Measurements from ENCODE around the gene GPR137C.

Gene GPR137C

DNA sequence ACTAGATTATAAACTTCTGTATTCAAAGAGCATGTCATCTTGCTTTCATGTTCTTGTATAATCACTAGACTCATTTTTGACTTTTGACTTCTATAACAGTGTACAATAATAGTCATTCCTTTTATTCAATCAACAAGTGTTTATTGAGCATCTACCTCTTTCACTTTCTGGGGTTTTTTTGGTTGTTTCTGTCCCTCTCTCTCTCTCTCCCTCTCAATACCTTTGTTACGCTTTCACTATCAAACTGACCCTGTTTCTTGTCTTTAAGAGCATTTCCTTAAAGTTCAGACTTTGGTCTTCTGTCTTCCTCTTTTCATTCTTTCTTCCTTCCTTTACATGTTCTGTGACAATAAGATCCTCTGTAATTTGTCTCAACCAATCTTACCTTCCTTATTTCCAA is 49.5 kb downstream of the GPR137C start:
- Histone ChIP-seq H3K4me3 (ENCODE audit: low read length) (no peak overlapping the region), H3K4ac (ENCODE audit: low read depth, low read length) (no peak overlapping the region), H3K79me1 (ENCODE audit: low read length) (no peaks in the 10 kb centered on the region), H3K23ac (ENCODE audit: low read length) (no peak overlapping the region), H3K27ac (ENCODE audit: low read depth, low read length) (no peak overlapping the region), H4K8ac (ENCODE audit: low read depth, low read length) (no peak overlapping the region), H2BK120ac (ENCODE audit: low read depth, low read length) (no peak overlapping the region), H3K9ac (ENCODE audit: low read length) (no peak overlapping the region), H3K4me2 (ENCODE audit: low read length) (no peak overlapping the region), H3K4me1 (ENCODE audit: control insufficient read depth, low read depth, low read length) (no peaks in the 10 kb centered on the region), H2AK5ac (ENCODE audit: low read length) (no peak overlapping the region), H3K36me3 (ENCODE audit: control insufficient read depth, insufficient read depth, low read length) (no peaks in the 10 kb centered on the region), H3K56ac (ENCODE audit: low read length) (no peak overlapping the region), H2BK15ac (replicated peaks; ENCODE audit: low read depth) (no peak overlapping the region), H3K27me3 (ENCODE audit: insufficient read depth, low read length, poor library complexity) (no peaks in the 10 kb centered on the region), H3K79me2 (ENCODE audit: control insufficient read depth, insufficient read depth, low read length) (no peaks in the 10 kb centered on the region), H3K18ac (ENCODE audit: low read length) (no peak overlapping the region), H4K5ac (ENCODE audit: low read length) (no peak overlapping the region), H2BK5ac (ENCODE audit: low read length) (no peak overlapping the region)
- DNase-seq = no peak
- WGBS (ENCODE audit: extremely low coverage, insufficient coverage, low lambda C conversion rate) = no CpG with 5 or more reads among the region's 1 CpG

- no CpG with 5 or more reads among the region's 1 CpG for WGBS (ENCODE audit: extremely low coverage, insufficient coverage, low lambda C conversion rate)
- Histone ChIP-seq H3K18ac (ENCODE audit: low read length) (no peak overlapping the region), H3K4me3 (ENCODE audit: low read length) (no peak overlapping the region), H3K79me2 (ENCODE audit: control insufficient read depth, insufficient read depth, low read length) (no peaks in the 10 kb centered on the region), H3K9ac (ENCODE audit: low read length) (no peak overlapping the region), H4K8ac (ENCODE audit: low read depth, low read length) (no peak overlapping the region), H3K4ac (ENCODE audit: low read depth, low read length) (no peak overlapping the region), H2BK5ac (ENCODE audit: low read length) (no peak overlapping the region), H3K79me1 (ENCODE audit: low read length) (no peaks in the 10 kb centered on the region), H3K56ac (ENCODE audit: low read length) (no peak overlapping the region), H3K27ac (ENCODE audit: low read depth, low read length) (no peak overlapping the region), H2BK15ac (replicated peaks; ENCODE audit: low read depth) (no peak overlapping the region), H2AK5ac (ENCODE audit: low read length) (no peak overlapping the region), H3K36me3 (ENCODE audit: control insufficient read depth, insufficient read depth, low read length) (no peaks in the 10 kb centered on the region), H4K5ac (ENCODE audit: low read length) (no peak overlapping the region), H3K4me1 (ENCODE audit: control insufficient read depth, low read depth, low read length) (no peaks in the 10 kb centered on the region), H3K23ac (ENCODE audit: low read length) (no peak overlapping the region), H3K4me2 (ENCODE audit: low read length) (no peak overlapping the region), H2BK120ac (ENCODE audit: low read depth, low read length) (no peak overlapping the region), H3K27me3 (ENCODE audit: insufficient read depth, low read length, poor library complexity) (no peaks in the 10 kb centered on the region)
- DNase-seq = no peak
Observed at GRCh38 chr14:52607061-52607460, 54.4 kb downstream of the GPR137C start.

DNA sequence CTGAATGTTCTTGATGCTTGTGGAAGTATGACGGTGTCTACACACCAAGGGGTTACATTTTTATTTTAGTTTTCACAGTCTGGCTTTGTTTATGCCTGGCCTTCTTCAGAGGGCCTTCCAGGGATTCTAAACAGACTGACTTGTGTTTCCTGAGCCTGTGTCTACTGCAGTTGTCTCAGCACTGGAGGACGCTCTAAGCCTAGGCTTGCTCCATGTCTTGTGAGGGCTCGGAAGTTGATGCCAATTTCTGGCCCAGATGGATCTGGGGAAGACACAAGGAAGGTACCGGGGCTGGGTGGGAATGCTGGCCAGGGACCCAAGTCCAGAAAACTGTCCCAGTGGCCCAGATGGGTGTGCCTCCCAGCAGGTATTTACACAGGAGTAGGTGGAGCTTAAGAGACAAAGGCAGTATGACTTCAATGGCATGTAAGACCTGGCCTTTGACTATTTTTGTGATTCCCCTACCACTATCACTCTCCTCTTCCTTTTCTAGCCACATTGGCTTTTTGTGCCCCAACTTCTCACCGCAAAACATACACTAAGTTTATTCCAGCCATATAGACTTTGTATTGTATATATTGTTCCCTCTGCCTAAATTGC is 56.9 kb downstream of the GPR137C start:
- peak; percentile 15 for DNase-seq
- Histone ChIP-seq H4K5ac (ENCODE audit: low read length) (no peak overlapping the region), H3K56ac (ENCODE audit: low read length) (no peak overlapping the region)

GRCh38 chr14:52610187-52610586 is 57.6 kb downstream of the GPR137C start:
- no peak overlapping the region for H4K5ac ChIP-seq (ENCODE audit: low read length)
- H2AK5ac ChIP-seq (ENCODE audit: low read length) = no peak overlapping the region

More for the DNA sequence above, 56.9 kb downstream of the GPR137C start:
- H3K18ac ChIP-seq (ENCODE audit: low read length) = no peak overlapping the region
- no peak overlapping the region for H2AK5ac ChIP-seq (ENCODE audit: low read length)
- no peak overlapping the region for H3K4ac ChIP-seq (ENCODE audit: low read depth, low read length)
- H3K23ac ChIP-seq (ENCODE audit: low read length) = no peak overlapping the region
- H3K79me1 ChIP-seq (ENCODE audit: low read length) = no peaks in the 10 kb centered on the region
- H2BK120ac ChIP-seq (ENCODE audit: low read depth, low read length) = no peak overlapping the region
- WGBS (ENCODE audit: extremely low coverage, insufficient coverage, low lambda C conversion rate) = no CpG with 5 or more reads among the region's 5 CpGs
- H3K27me3 ChIP-seq (ENCODE audit: insufficient read depth, low read length, poor library complexity) = no peaks in the 10 kb centered on the region
- no peak overlapping the region for H2BK15ac ChIP-seq (replicated peaks; ENCODE audit: low read depth)
- no peak overlapping the region for H4K8ac ChIP-seq (ENCODE audit: low read depth, low read length)
- no peak overlapping the region for H3K9ac ChIP-seq (ENCODE audit: low read length)
- no peak overlapping the region for H3K27ac ChIP-seq (ENCODE audit: low read depth, low read length)
- H3K4me2 ChIP-seq (ENCODE audit: low read length) = no peak overlapping the region
- no peaks in the 10 kb centered on the region for H3K79me2 ChIP-seq (ENCODE audit: control insufficient read depth, insufficient read depth, low read length)
- H3K4me1 ChIP-seq (ENCODE audit: control insufficient read depth, low read depth, low read length) = no peaks in the 10 kb centered on the region
- no peak overlapping the region for H2BK5ac ChIP-seq (ENCODE audit: low read length)
- no peaks in the 10 kb centered on the region for H3K36me3 ChIP-seq (ENCODE audit: control insufficient read depth, insufficient read depth, low read length)
- H3K4me3 ChIP-seq (ENCODE audit: low read length) = no peak overlapping the region

DNA sequence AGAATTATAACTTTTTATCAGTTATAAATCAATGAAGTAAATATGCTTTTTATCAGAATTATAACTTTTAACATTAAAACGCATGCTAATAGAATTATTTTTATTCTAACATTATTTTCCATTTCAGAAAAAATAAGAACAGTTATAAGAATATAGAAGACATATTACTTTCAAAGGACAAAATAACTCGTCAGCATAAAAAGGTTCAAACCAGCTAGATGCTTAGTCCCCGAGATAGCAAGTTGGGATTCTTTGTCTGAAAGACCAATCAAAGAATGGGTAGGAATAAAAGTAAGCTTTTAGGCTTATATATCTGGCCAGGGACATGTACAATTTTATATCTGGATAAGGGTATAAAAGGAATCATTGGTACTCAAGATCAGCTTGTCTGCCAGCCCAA is 66.0 kb downstream of the GPR137C start:
- H3K9ac ChIP-seq (ENCODE audit: low read length) = no peak overlapping the region
- H3K4ac ChIP-seq (ENCODE audit: low read depth, low read length) = no peak overlapping the region
- H2BK5ac ChIP-seq (ENCODE audit: low read length) = no peak overlapping the region
- H2AK5ac ChIP-seq (ENCODE audit: low read length) = no peak overlapping the region
- no peak for DNase-seq
- H3K18ac ChIP-seq (ENCODE audit: low read length) = no peak overlapping the region
- H3K56ac ChIP-seq (ENCODE audit: low read length) = no peak overlapping the region
- no peaks in the 10 kb centered on the region for H3K4me1 ChIP-seq (ENCODE audit: control insufficient read depth, low read depth, low read length)
- H4K8ac ChIP-seq (ENCODE audit: low read depth, low read length) = no peak overlapping the region
- H3K27ac ChIP-seq (ENCODE audit: low read depth, low read length) = no peak overlapping the region
- H3K79me1 ChIP-seq (ENCODE audit: low read length) = no peaks in the 10 kb centered on the region
- H3K79me2 ChIP-seq (ENCODE audit: control insufficient read depth, insufficient read depth, low read length) = no peaks in the 10 kb centered on the region
- no peaks in the 10 kb centered on the region for H3K27me3 ChIP-seq (ENCODE audit: insufficient read depth, low read length, poor library complexity)
- H2BK120ac ChIP-seq (ENCODE audit: low read depth, low read length) = no peak overlapping the region
- no peak overlapping the region for H3K4me2 ChIP-seq (ENCODE audit: low read length)
- no peak overlapping the region for H3K4me3 ChIP-seq (ENCODE audit: low read length)
- H2BK15ac ChIP-seq (replicated peaks; ENCODE audit: low read depth) = no peak overlapping the region
- H3K23ac ChIP-seq (ENCODE audit: low read length) = no peak overlapping the region
- H3K36me3 ChIP-seq (ENCODE audit: control insufficient read depth, insufficient read depth, low read length) = no peaks in the 10 kb centered on the region
- 100% methylated on average over 1 of the region's 3 CpGs for WGBS (ENCODE audit: extremely low coverage, insufficient coverage, low lambda C conversion rate)
- no peak overlapping the region for H4K5ac ChIP-seq (ENCODE audit: low read length)

More at GRCh38 chr14:52610187-52610586, 57.6 kb downstream of the GPR137C start:
- no peak overlapping the region for H2BK15ac ChIP-seq (replicated peaks; ENCODE audit: low read depth)
- H3K4me3 ChIP-seq (ENCODE audit: low read length) = no peak overlapping the region
- no peak overlapping the region for H3K4me2 ChIP-seq (ENCODE audit: low read length)
- H4K8ac ChIP-seq (ENCODE audit: low read depth, low read length) = no peak overlapping the region
- no peak overlapping the region for H3K4ac ChIP-seq (ENCODE audit: low read depth, low read length)
- no peaks in the 10 kb centered on the region for H3K36me3 ChIP-seq (ENCODE audit: control insufficient read depth, insufficient read depth, low read length)
- no peaks in the 10 kb centered on the region for H3K4me1 ChIP-seq (ENCODE audit: control insufficient read depth, low read depth, low read length)
- H3K27ac ChIP-seq (ENCODE audit: low read depth, low read length) = no peak overlapping the region
- no peaks in the 10 kb centered on the region for H3K79me2 ChIP-seq (ENCODE audit: control insufficient read depth, insufficient read depth, low read length)
- WGBS (ENCODE audit: extremely low coverage, insufficient coverage, low lambda C conversion rate) = no CpG with 5 or more reads among the region's 2 CpGs
- H2BK120ac ChIP-seq (ENCODE audit: low read depth, low read length) = no peak overlapping the region
- H3K56ac ChIP-seq (ENCODE audit: low read length) = no peak overlapping the region
- no peak for DNase-seq
- H3K18ac ChIP-seq (ENCODE audit: low read length) = no peak overlapping the region
- H2BK5ac ChIP-seq (ENCODE audit: low read length) = no peak overlapping the region
- no peaks in the 10 kb centered on the region for H3K27me3 ChIP-seq (ENCODE audit: insufficient read depth, low read length, poor library complexity)
- H3K9ac ChIP-seq (ENCODE audit: low read length) = no peak overlapping the region
- no peaks in the 10 kb centered on the region for H3K79me1 ChIP-seq (ENCODE audit: low read length)
- no peak overlapping the region for H3K23ac ChIP-seq (ENCODE audit: low read length)

- Histone ChIP-seq H3K4me1 (ENCODE audit: control insufficient read depth, low read depth, low read length) (no peaks in the 10 kb centered on the region), H4K5ac (ENCODE audit: low read length) (no peak overlapping the region), H3K36me3 (ENCODE audit: control insufficient read depth, insufficient read depth, low read length) (no peaks in the 10 kb centered on the region), H3K9ac (ENCODE audit: low read length) (no peak overlapping the region), H2AK5ac (ENCODE audit: low read length) (no peak overlapping the region), H2BK5ac (ENCODE audit: low read length) (no peak overlapping the region), H3K56ac (ENCODE audit: low read length) (no peak overlapping the region), H3K23ac (ENCODE audit: low read length) (no peak overlapping the region), H2BK120ac (ENCODE audit: low read depth, low read length) (no peak overlapping the region), H2BK15ac (replicated peaks; ENCODE audit: low read depth) (no peak overlapping the region), H3K27me3 (ENCODE audit: insufficient read depth, low read length, poor library complexity) (no peaks in the 10 kb centered on the region), H4K8ac (ENCODE audit: low read depth, low read length) (no peak overlapping the region), H3K4me3 (ENCODE audit: low read length) (no peak overlapping the region), H3K79me2 (ENCODE audit: control insufficient read depth, insufficient read depth, low read length) (no peaks in the 10 kb centered on the region), H3K27ac (ENCODE audit: low read depth, low read length) (no peak overlapping the region), H3K4me2 (ENCODE audit: low read length) (no peak overlapping the region), H3K18ac (ENCODE audit: low read length) (no peak overlapping the region), H3K79me1 (ENCODE audit: low read length) (no peaks in the 10 kb centered on the region), H3K4ac (ENCODE audit: low read depth, low read length) (no peak overlapping the region)
- DNase-seq = no peak
- no CpG with 5 or more reads among the region's 1 CpG for WGBS (ENCODE audit: extremely low coverage, insufficient coverage, low lambda C conversion rate)
Observed at GRCh38 chr14:52619687-52620086, 67.1 kb downstream of the GPR137C start.

All from mesendoderm (in vitro differentiated cells).